Neutrophil (primary cell): ENCODE results near the gene C14orf119.

ENCODE experiments used
- H3K27ac ChIP-seq: fragments of 200-600 bp; sonication (generic); 2 replicates; pipeline ENCODE4 v1.5.1; 2016; ENCODE audit warnings: mild to moderate bottlenecking, moderate library complexity
- H3K27me3 ChIP-seq: fragments of 200-600 bp; sonication (generic); 2 replicates; pipeline ENCODE4 v1.6.0; 2016; ENCODE audit warnings: mild to moderate bottlenecking
- H3K36me3 ChIP-seq: fragments of 200-600 bp; sonication (generic); 2 replicates; pipeline ENCODE4 v1.5.1; 2017
- H3K4me1 ChIP-seq, 2 experiments: fragments of 200-600 bp in 1 of 2; sonication (generic) in 1 of 2; 1 replicate in 1 of 2; 2 replicates in 1 of 2; pipeline versions ENCODE4 v1.5.1 to v1.6.1; 2013 to 2016; ENCODE audit warnings: low read depth in 1 of 2, low read length in 1 of 2, mild to moderate bottlenecking in 1 of 2, moderate library complexity in 1 of 2; ENCODE audit not compliant: control insufficient read depth in 1 of 2, insufficient read depth in 1 of 2
- H3K4me3 ChIP-seq, 2 experiments: fragments of 200-600 bp in 1 of 2; sonication (generic) in 1 of 2; 1 replicate in 1 of 2; 2 replicates in 1 of 2; pipeline ENCODE4 v1.5.1; 2013 to 2016; ENCODE audit warnings: low read depth in 1 of 2, low read length in 1 of 2, mild to moderate bottlenecking in 1 of 2, moderate library complexity in 1 of 2
- H3K9me3 ChIP-seq: fragments of 200-600 bp; sonication (generic); 2 replicates; pipeline ENCODE4 v1.5.1; 2016
- CTCF ChIP-seq: fragments of 200-600 bp; sonication (generic); IDR thresholded peaks from 2 replicates; pipeline ENCODE4 v1.5.1; 2016; ENCODE audit warnings: antibody characterized with exemption

C14orf119 gene

GRCh38 chr14:23051141-23052057, 43.9 kb upstream of the C14orf119 start:
- no peaks in the 10 kb centered on the region for H3K36me3 ChIP-seq
- no peak for TF ChIP-seq CTCF
- H3K27ac ChIP-seq = peak overlapping the region; percentile 27
- peaks cover 9% of the 10 kb centered on the region for H3K27me3 ChIP-seq
- peaks cover 4 to 11% of the 10 kb centered on the region in 2 experiments for H3K4me1 ChIP-seq
- no peaks in the 10 kb centered on the region for H3K9me3 ChIP-seq
- H3K4me3 ChIP-seq = no peak overlapping the region

DNA sequence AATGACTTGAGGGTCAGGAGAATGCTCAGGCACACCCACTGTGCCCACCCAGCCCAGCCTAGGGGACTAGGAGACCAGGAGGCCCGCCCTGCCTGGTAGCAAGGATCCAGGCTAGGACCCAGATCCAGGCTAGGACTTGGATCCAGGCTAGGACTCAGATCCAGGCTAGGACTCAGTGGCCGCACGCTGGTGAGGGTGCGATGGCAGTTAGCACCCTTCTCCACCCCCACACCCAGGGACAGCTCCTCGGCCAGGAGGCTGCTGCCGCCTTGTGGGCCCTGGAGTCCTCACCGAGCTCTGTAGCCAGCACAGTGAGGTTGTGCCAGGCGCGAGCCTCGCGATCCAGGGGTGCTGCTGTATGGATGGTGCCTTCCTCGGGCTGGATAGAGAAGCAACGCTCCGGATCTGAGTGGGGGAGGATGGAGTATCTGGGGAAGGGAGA, 43.1 kb upstream of the C14orf119 start:
- Histone ChIP-seq H3K36me3 (no peaks in the 10 kb centered on the region), H3K9me3 (no peaks in the 10 kb centered on the region), H3K4me1 (peaks cover 12 to 20% of the 10 kb centered on the region in 2 experiments), H3K27me3 (peaks cover 17% of the 10 kb centered on the region), H3K27ac (no peak overlapping the region), H3K4me3 (no peak overlapping the region)
- TF ChIP-seq CTCF = no peak

DNA sequence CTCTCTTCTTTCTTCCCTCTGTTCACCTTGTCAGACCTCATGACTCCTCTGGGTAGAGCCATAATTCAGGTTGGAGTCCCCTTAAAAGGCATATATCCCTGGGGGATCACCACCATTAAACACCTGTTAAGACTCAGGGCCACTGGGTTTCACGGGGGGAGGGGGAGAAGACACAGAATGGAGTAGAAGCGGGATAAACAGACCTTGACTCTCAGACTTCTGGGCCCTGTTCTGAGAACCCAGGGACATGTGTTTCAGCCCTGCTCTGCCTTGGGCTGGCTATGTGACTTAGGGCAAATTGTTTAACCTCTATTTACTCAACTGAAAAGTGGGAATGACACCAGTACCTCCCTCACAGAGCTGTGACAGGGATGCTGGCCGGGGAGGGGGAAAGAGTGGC, 42.6 kb upstream of the C14orf119 start:
- no peaks in the 10 kb centered on the region for H3K36me3 ChIP-seq
- peaks cover 13 to 22% of the 10 kb centered on the region in 2 experiments for H3K4me1 ChIP-seq
- TF ChIP-seq CTCF = no peak
- H3K27me3 ChIP-seq = peaks cover 17% of the 10 kb centered on the region
- no peaks in the 10 kb centered on the region for H3K9me3 ChIP-seq
- H3K27ac ChIP-seq = no peak overlapping the region
- no peak overlapping the region for H3K4me3 ChIP-seq

GRCh38 chr14:23053426-23053825, 41.9 kb upstream of the C14orf119 start:
- Histone ChIP-seq H3K36me3 (no peaks in the 10 kb centered on the region), H3K9me3 (no peaks in the 10 kb centered on the region), H3K4me1 (peaks cover 20 to 28% of the 10 kb centered on the region in 2 experiments), H3K27me3 (peaks cover 13% of the 10 kb centered on the region), H3K4me3 (no peak overlapping the region), H3K27ac (no peak overlapping the region)
- TF ChIP-seq CTCF = no peak

DNA sequence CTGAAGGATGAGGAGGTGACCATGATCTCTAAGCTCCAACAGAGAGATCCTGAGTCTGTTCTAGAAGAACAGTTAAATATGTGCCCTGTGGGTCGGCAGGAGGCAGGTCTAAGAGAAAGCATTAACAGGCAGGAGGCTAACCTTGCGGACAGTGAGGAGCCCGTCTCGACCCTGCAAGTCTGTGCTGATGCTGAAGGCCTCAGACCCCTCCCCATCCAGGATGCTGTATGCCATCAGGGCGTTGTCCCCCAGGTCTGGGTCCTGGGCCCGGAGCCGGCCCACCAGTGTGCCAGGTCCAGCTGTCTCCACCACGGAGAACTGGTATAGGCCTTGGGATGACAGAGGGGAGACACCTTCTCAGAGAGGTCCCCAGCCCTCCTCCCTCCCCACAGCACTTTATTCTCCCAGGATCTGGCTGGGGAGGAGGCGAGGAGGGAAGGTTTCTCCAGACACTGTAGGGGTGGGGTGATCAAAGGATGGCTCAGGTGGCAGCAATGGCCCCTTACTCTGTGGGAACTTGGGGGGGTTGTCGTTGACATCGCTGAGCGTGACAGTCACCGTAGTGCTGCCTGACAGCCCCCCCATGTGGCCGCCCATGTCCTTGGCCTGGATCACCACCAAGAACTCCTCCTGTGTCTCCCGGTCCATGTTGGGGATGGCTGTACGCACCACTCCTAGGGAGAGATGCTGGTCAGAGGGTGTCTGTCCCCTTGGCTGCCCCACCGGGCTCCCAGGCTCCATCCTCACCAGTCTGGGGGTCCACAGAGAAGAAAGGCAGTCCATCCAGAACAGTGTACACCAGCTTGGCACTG, 41.1 kb upstream of the C14orf119 start:
- TF ChIP-seq CTCF = no peak
- Histone ChIP-seq H3K36me3 (peaks cover 8% of the 10 kb centered on the region), H3K9me3 (no peaks in the 10 kb centered on the region), H3K27ac (no peak overlapping the region), H3K4me1 (peaks cover 22 to 28% of the 10 kb centered on the region in 2 experiments), H3K27me3 (peaks cover 13% of the 10 kb centered on the region), H3K4me3 (no peak overlapping the region)
